DOHH2 (cell line): ENCODE results near the gene TCERG1.

Source experiments
- H3F3A ChIP-seq: fragments of 200-600 bp; sonication (generic), shearing (Covaris generic); 2 replicates; pipeline ENCODE4 v1.6.0; 2016; ENCODE audit warnings: antibody characterized with exemption, mild to moderate bottlenecking; ENCODE audit not compliant: control insufficient read depth, insufficient read depth
- H3K27ac ChIP-seq: fragments of 200-600 bp; sonication (generic); 2 replicates; pipeline ENCODE4 v1.5.1; 2014; ENCODE audit warnings: low read depth, mild to moderate bottlenecking, low read length, moderate library complexity
- H3K27me3 ChIP-seq: fragments of 200-600 bp; sonication (generic); 2 replicates; pipeline ENCODE4 v1.6.1; 2014; ENCODE audit warnings: mild to moderate bottlenecking, low read length, mixed read lengths; ENCODE audit not compliant: control insufficient read depth
- H3K36me3 ChIP-seq: fragments of 200-600 bp; sonication (generic); 2 replicates; pipeline ENCODE4 v1.6.1; 2014; ENCODE audit warnings: mild to moderate bottlenecking, low read length, moderate library complexity, mixed read lengths; ENCODE audit not compliant: control insufficient read depth
- H3K4me1 ChIP-seq: fragments of 200-600 bp; sonication (generic); 2 replicates; pipeline ENCODE4 v1.6.1; 2014; ENCODE audit warnings: mild to moderate bottlenecking, low read length, mixed read lengths; ENCODE audit not compliant: control insufficient read depth
- H3K4me2 ChIP-seq: fragments of 200-600 bp; sonication (generic); 2 replicates; pipeline ENCODE4 v1.6.0; 2014; ENCODE audit warnings: mild to moderate bottlenecking, low read length, moderate library complexity
- H3K4me3 ChIP-seq: fragments of 200-600 bp; sonication (generic); 2 replicates; pipeline ENCODE4 v1.5.1; 2014; ENCODE audit warnings: mild to moderate bottlenecking, low read length, mixed read lengths
- H3K79me2 ChIP-seq: fragments of 200-600 bp; sonication (generic); 2 replicates; pipeline ENCODE4 v1.6.1; 2014; ENCODE audit warnings: mild to moderate bottlenecking, low read length, mixed read lengths; ENCODE audit not compliant: control insufficient read depth
- H3K9me2 ChIP-seq: fragments of 200-600 bp; sonication (generic); replicated peaks from 2 replicates; pipeline ENCODE4 v1.6.1; 2014; ENCODE audit warnings: mild to moderate bottlenecking, low read length, mixed read lengths; ENCODE audit not compliant: control insufficient read depth
- H3K9me3 ChIP-seq: fragments of 200-600 bp; sonication (generic); 2 replicates; pipeline ENCODE4 v1.6.1; 2014; ENCODE audit warnings: antibody characterized with exemption, low read length, mixed read lengths; ENCODE audit not compliant: control insufficient read depth, insufficient read depth
- H4K20me1 ChIP-seq: fragments of 200-600 bp; sonication (generic); 2 replicates; pipeline ENCODE4 v1.6.0; 2014; ENCODE audit warnings: low read depth, mild to moderate bottlenecking, antibody characterized with exemption, low read length, moderate library complexity; ENCODE audit not compliant: control insufficient read depth, insufficient read depth
- CTCF ChIP-seq: fragments of 200-600 bp; sonication (generic); IDR thresholded peaks from one replicate; pipeline ENCODE4 v1.5.1; 2014; ENCODE audit warnings: antibody characterized with exemption, mild to moderate bottlenecking, low read depth, low read length; ENCODE audit not compliant: poor library complexity, severe bottlenecking
- EZH2phosphoT487 ChIP-seq: fragments of 200-600 bp; sonication (generic); IDR thresholded peaks from 2 replicates; pipeline ENCODE4 v1.6.1; 2017; ENCODE audit warnings: borderline replicate concordance, mild to moderate bottlenecking, antibody characterized with exemption, low read length, moderate library complexity, mixed read lengths

TCERG1 gene

GRCh38 chr5:146400201-146400600, 46.9 kb upstream of the TCERG1 start:
- no peaks in the 10 kb centered on the region for H3K9me2 ChIP-seq
- no peaks in the 10 kb centered on the region for H3K9me3 ChIP-seq
- no peaks in the 10 kb centered on the region for H3K36me3 ChIP-seq
- H3K79me2 ChIP-seq = no peaks in the 10 kb centered on the region
- no peaks in the 10 kb centered on the region for H3F3A ChIP-seq
- no peaks in the 10 kb centered on the region for H4K20me1 ChIP-seq
- H3K4me3 ChIP-seq = no peak overlapping the region
- H3K27me3 ChIP-seq = peaks cover 9% of the 10 kb centered on the region
- TF ChIP-seq EZH2phosphoT487 (no peak), CTCF (no peak)
- no peak overlapping the region for H3K27ac ChIP-seq
- H3K4me2 ChIP-seq = no peak overlapping the region
- no peaks in the 10 kb centered on the region for H3K4me1 ChIP-seq

- peaks cover 9% of the 10 kb centered on the region for H3K27me3 ChIP-seq
- no peak overlapping the region for H3K27ac ChIP-seq
- TF ChIP-seq EZH2phosphoT487 = no peak
- no peak for TF ChIP-seq CTCF
- no peaks in the 10 kb centered on the region for H3F3A ChIP-seq
- no peak overlapping the region for H3K4me2 ChIP-seq
- H4K20me1 ChIP-seq = no peaks in the 10 kb centered on the region
- H3K9me3 ChIP-seq = no peaks in the 10 kb centered on the region
- H3K4me3 ChIP-seq = no peak overlapping the region
- H3K9me2 ChIP-seq = no peaks in the 10 kb centered on the region
- no peaks in the 10 kb centered on the region for H3K79me2 ChIP-seq
- no peaks in the 10 kb centered on the region for H3K36me3 ChIP-seq
- H3K4me1 ChIP-seq = no peaks in the 10 kb centered on the region
Observed at GRCh38 chr5:146401021-146401420, 46.1 kb upstream of the TCERG1 start.

GRCh38 chr5:146402949-146403348, 44.2 kb upstream of the TCERG1 start:
- Histone ChIP-seq H3F3A (no peaks in the 10 kb centered on the region), H3K9me2 (no peaks in the 10 kb centered on the region), H3K27me3 (peaks cover 9% of the 10 kb centered on the region), H3K79me2 (no peaks in the 10 kb centered on the region), H4K20me1 (no peaks in the 10 kb centered on the region), H3K4me3 (no peak overlapping the region), H3K4me2 (no peak overlapping the region), H3K36me3 (no peaks in the 10 kb centered on the region), H3K4me1 (no peaks in the 10 kb centered on the region), H3K9me3 (no peaks in the 10 kb centered on the region), H3K27ac (no peak overlapping the region)
- TF ChIP-seq EZH2phosphoT487 = no peak
- TF ChIP-seq CTCF = no peak

GRCh38 chr5:146409054-146409671, 38.0 kb upstream of the TCERG1 start:
- H3K9me3 ChIP-seq = no peaks in the 10 kb centered on the region
- no peak overlapping the region for H3K4me2 ChIP-seq
- no peaks in the 10 kb centered on the region for H3K36me3 ChIP-seq
- no peaks in the 10 kb centered on the region for H3K4me1 ChIP-seq
- no peaks in the 10 kb centered on the region for H3K27me3 ChIP-seq
- no peak overlapping the region for H3K4me3 ChIP-seq
- H3F3A ChIP-seq = no peaks in the 10 kb centered on the region
- no peaks in the 10 kb centered on the region for H4K20me1 ChIP-seq
- no peaks in the 10 kb centered on the region for H3K9me2 ChIP-seq
- no peak overlapping the region for H3K27ac ChIP-seq
- no peaks in the 10 kb centered on the region for H3K79me2 ChIP-seq
- TF ChIP-seq EZH2phosphoT487 (no peak), CTCF (no peak)
